GM19239 (cell line): Measurements from ENCODE around the gene CISH.

Source experiments
- DNase-seq: peaks from one replicate; pipeline ENCODE4 v3.0.0; 2011; ENCODE audit warnings: low spot score; ENCODE audit not compliant: insufficient read length
- FAIRE-seq: peaks from 2 replicates; lab custom pipeline; 2011; peaks lifted over from hg19 to GRCh38; lab: Jason Lieb, UNC

The CISH gene

GRCh38 chr3:50639055-50639494, 27.5 kb upstream of the CISH start:
- DNase-seq: no peak
- FAIRE-seq: no peak

GRCh38 chr3:50637945-50638344, 26.4 kb upstream of the CISH start:
- DNase-seq: no peak
- no peak for FAIRE-seq

- DNase-seq (no peak), FAIRE-seq (no peak)
Measured at GRCh38 chr3:50637011-50637410, 25.4 kb upstream of the CISH start.

GRCh38 chr3:50635066-50635465, 23.5 kb upstream of the CISH start:
- no peak for FAIRE-seq
- DNase-seq: no peak

GRCh38 chr3:50633230-50633790, 21.7 kb upstream of the CISH start:
- FAIRE-seq: no peak
- DNase-seq: no peak

GRCh38 chr3:50632450-50632849, 20.9 kb upstream of the CISH start:
- FAIRE-seq (no peak), DNase-seq (no peak)

GRCh38 chr3:50630877-50631276, 19.3 kb upstream of the CISH start:
- no peak for FAIRE-seq
- DNase-seq: no peak

- no peak for FAIRE-seq
- DNase-seq: no peak
Measured at GRCh38 chr3:50630394-50630793, 18.8 kb upstream of the CISH start.

- FAIRE-seq (no peak), DNase-seq (no peak)
Measured at GRCh38 chr3:50628601-50629000, 17.0 kb upstream of the CISH start.

- DNase-seq: no peak
- no peak for FAIRE-seq
Measured at GRCh38 chr3:50627407-50628051, 16.0 kb upstream of the CISH start.

GRCh38 chr3:50626401-50626800, 14.8 kb upstream of the CISH start:
- DNase-seq (no peak), FAIRE-seq (no peak)

- DNase-seq (no peak), FAIRE-seq (no peak)
Measured at GRCh38 chr3:50625231-50626182, 13.9 kb upstream of the CISH start.

- FAIRE-seq: no peak
- DNase-seq: no peak
Measured at GRCh38 chr3:50624634-50625033, 13.1 kb upstream of the CISH start.

- DNase-seq: peak; percentile 34
- peak; percentile 84 for FAIRE-seq
Measured at GRCh38 chr3:50623840-50624474, 12.4 kb upstream of the CISH start.

GRCh38 chr3:50622881-50623280, 11.3 kb upstream of the CISH start:
- DNase-seq (no peak), FAIRE-seq (no peak)

- no peak for FAIRE-seq
Measured at GRCh38 chr3:50620820-50621219, 9.2 kb upstream of the CISH start.

GRCh38 chr3:50620420-50620819, 8.8 kb upstream of the CISH start:
- DNase-seq (no peak), FAIRE-seq (peak; percentile 68)

More at GRCh38 chr3:50620820-50621219, 9.2 kb upstream of the CISH start:
- no peak for DNase-seq

- FAIRE-seq (no peak), DNase-seq (no peak)
Measured at GRCh38 chr3:50617911-50618481, 6.4 kb upstream of the CISH start.

GRCh38 chr3:50617096-50617791, 5.7 kb upstream of the CISH start, which contains the start of gene MAPKAPK3:
MAPKAPK3 (plus strand) TSS chr3:50617151; CDS start chr3:50617566, 415 bp downstream.
- DNase-seq (no peak), FAIRE-seq (peak; percentile 21)

- FAIRE-seq: peak; percentile 84
- DNase-seq: peak; percentile 79
Measured at GRCh38 chr3:50616770-50617095, 5.2 kb upstream of the CISH start.
